HG02571 (cell line): Measurements from ENCODE around the gene SYPL1.
A peak's percentile ranks its signal among the peaks of the same experiment; 100 is the strongest.
"Not testable (repeated sequence)": the region's sequence is repeated elsewhere in the genome, so short reads cannot be mapped to it uniquely, and the experiment has no call there.

Experiments
- ATAC-seq: cut with Tn5 transposase; IDR thresholded peaks from one replicate; pipeline ENCODE4 v1.9.1; 2021; ENCODE audit warnings: mild to moderate bottlenecking, moderate library complexity; ENCODE audit not compliant: unreplicated experiment

The SYPL1 gene

GRCh38 chr7:106112118-106112971 lies at the start of gene SYPL1:
Gene SYPL1, minus strand, starts transcription at chr7:106112312. Its CDS starts 104 bp downstream, at chr7:106112208.
- ATAC-seq: peak; percentile 82

GRCh38 chr7:106155027-106155426 lies 42.9 kb upstream of the SYPL1 start:
- ATAC-seq: no peak

DNA sequence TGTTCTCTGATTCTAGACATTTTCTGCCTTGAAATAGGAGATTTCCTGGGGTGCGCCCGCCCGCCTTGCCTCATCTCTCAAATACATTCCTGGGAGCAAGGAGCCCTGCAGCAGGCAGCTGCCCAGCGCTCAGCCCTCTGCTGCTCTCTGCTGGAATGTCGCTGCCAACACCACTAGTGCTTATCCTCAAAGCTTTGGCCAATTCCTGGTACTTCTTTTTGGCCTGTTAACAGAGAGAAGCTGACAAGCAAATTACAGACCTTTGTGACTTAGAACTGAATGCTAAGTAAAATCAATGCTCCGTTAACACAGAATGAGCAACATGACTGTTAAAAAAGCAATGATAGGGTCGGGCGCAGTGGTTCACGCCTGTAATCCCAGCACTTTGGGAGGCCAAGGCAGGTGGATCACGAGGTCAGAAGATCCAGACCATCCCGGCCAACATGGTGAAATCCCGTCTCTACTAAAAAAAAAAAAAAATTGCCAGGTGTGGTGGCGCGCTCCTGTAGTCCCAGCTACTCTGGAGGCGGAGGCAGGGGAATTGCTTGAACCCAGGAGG lies 41.9 kb upstream of the SYPL1 start:
- peak; percentile 77 for ATAC-seq

- ATAC-seq: no peak
These were observed 40.2 kb upstream of the SYPL1 start for GRCh38 chr7:106152313-106152665.

- ATAC-seq: no peak
These were observed 39.6 kb upstream of the SYPL1 start for GRCh38 chr7:106151459-106152312.

DNA sequence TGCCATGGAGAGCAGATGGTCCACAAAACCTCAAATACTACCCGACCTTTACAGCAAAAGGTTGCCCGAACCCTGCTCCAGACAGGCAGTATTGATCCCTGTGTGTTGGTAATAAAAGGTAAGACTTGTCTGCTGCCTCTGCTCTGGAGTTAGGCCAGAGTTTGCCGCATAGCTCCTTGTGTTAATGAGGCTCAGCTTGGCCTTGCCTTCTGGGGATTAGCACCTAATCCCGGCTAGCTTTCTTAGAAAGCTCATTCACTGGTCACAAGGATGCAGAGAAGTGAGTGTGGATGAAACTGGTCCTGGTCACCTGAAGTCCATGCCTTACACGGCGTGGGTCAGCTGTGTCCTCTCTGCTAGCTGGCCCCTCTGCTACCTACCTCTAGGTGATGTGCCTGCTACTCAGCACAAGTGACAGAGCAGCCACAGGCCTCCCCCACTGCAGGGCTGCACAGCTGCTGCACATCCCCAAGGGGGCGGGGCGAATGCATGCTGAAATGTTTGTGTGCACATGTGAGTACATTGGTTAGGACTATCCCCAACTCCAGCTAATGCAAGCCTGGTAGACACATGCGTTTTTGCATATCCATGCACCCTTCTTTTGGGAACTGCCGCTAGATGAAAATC lies 31.7 kb upstream of the SYPL1 start:
- ATAC-seq: no peak

DNA sequence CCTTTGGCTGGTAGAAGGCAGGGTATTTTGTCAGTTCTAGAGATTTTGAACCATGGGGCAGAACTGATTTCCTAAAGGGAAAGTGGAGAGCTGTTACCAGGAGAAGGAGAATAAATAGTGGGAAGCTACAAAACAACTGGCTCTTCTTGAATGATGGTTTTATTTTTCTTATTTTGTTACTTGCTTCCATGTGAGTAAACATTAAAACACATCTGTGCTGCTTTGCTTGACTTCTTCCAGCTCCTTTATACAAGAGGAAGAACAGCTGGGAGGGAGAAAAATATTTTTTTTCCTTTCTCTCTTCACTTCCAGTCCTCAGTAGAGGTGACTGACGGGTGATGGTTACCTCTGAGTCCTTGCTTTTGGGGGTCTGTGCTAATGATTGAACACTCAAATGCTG lies 30.0 kb upstream of the SYPL1 start:
- ATAC-seq: no peak

- no peak for ATAC-seq
These were observed 28.5 kb upstream of the SYPL1 start for GRCh38 chr7:106140406-106141173.

- no peak for ATAC-seq
These were observed 27.4 kb upstream of the SYPL1 start for GRCh38 chr7:106139265-106140251.

- no peak for ATAC-seq
These were observed 26.7 kb upstream of the SYPL1 start for GRCh38 chr7:106138776-106139175.

DNA sequence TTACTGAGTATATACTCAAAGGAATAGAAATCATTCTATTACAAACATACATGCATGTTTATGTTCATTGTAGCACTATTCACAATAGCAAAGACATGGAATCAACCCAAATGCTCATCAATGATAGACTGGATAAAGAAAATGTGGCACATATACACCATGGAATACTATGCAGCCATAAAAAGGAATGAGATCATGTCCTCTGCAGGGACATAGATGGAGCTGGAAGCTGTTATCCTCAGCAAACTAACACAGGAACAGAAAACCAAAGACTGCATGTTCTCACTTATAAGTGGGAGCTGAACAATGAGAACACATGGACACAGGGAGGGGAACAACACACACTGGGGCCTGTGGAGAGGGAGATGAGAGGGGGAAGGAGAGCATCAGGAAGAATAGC lies 26.1 kb upstream of the SYPL1 start:
- ATAC-seq: not testable (repeated sequence)

GRCh38 chr7:106134241-106134640 lies 22.1 kb upstream of the SYPL1 start:
- ATAC-seq: no peak

DNA sequence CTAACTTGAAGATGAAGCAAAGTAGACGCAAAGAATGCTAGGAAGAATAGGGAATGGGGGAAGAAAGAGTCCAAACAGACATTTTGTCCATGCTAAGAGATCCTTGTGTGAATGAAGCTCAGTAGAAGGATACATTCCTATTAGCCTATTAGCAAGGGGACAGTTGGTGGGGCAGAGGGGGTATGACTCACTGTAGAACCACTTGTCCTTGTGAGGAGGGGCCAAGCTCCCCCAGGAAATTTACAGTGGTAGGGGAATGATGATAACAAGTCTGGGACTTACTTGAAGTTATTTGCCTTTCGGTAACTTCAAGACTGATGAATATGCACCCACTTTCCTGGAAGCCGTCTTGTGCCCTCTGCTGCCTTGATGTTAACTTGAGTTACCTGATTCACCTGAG lies 17.2 kb upstream of the SYPL1 start:
- ATAC-seq: no peak

- ATAC-seq: no peak
These were observed 16.7 kb upstream of the SYPL1 start for GRCh38 chr7:106128836-106129235.

- ATAC-seq: no peak
These were observed 16.1 kb upstream of the SYPL1 start for GRCh38 chr7:106127984-106128780.

DNA sequence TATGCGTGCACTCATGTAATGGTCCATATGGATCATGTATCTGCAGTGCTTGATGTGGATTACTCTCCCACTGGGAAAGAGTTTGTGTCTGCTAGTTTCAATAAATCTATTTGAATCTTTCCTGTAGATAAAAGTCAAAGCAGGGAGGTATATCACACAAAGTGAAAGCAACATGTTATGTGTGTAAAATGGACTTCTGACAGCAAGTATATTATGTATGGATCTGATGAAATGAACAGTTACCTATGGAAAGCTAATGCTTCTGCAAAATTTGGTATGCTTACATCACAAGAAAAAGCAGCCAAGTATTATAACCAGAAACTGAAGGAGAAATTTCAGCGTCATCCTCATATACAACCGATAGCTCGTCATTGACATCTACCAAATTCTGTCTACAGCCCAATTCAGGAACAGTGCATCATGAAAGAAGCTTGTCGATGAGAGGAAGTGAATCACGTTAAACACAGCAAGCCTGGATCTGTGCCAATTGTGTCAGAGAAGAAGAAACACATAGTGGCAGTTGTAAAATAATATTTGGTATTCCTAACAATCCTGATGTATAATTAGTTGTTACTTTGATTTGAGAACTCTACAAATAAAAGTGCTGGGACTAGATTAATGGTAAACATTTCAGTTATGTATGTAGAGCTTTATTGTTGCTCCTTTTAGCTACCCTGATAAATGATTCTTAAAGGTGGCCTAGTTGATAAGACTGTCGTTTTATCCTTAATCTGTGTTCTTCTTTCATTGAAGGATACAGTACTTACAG lies 14.2 kb upstream of the SYPL1 start:
- ATAC-seq: no peak

DNA sequence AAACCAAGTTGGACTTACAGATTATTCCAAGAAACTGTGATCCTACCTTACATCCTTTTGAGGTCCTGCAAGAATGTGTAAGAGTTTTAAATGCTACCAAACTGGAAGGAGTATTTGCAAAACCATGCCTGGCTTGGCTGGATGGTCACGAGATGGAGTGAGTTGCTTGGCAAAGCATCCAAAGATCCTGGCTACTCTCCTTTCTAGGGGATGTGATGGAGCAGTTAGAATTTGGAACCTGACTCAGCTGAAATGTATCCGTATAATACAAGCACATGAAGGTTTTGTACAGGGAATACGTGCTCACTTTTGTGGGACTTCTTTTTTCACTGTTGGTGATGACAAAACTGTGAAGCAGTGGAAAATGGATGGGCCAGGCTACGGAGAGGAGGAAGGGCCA lies 13.3 kb upstream of the SYPL1 start:
- ATAC-seq: no peak

DNA sequence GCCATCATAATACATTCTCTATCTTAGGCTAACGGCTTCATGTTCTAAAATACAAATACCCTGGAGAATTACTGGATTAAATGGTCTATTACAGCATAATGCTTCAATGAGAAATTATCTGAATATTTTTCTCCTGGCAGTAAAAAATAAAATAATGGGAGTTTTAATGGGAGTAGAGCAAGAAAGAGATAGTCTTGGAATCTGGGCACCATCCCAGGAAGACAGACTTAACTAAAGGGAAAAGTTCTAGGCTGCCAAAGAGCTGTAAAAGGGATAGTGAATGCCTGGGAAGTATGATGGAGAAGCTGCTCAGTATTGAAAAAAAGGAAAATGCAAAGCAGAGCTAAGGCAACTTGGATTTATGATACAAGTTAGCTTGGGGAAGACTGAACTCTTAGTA lies 12.1 kb upstream of the SYPL1 start:
- ATAC-seq: no peak
